Retinal pigment epithelial cell (primary cell): ENCODE measurements around the gene GPR35.

Experiments used
- DNase-seq: peaks from one replicate; pipeline ENCODE4 v3.0.0-alpha.2; 2010; ENCODE audit warnings: low read depth
- H3K4me3 ChIP-seq: 2 replicates; pipeline ENCODE4 v1.5.1; 2011; ENCODE audit warnings: mild to moderate bottlenecking, low read length, control low read depth, moderate library complexity
- CTCF ChIP-seq: conservative IDR thresholded peaks from 2 replicates; pipeline ENCODE4 v1.5.1; 2011; ENCODE audit warnings: low read depth, low read length, control low read depth, inconsistent platforms

GPR35 gene

GRCh38 chr2:240642806-240643092 lies 17.5 kb downstream of the GPR35 start:
- no peak overlapping the region for H3K4me3 ChIP-seq
- no peak for DNase-seq
- no peak for TF ChIP-seq CTCF

GRCh38 chr2:240643093-240643810 lies 18.0 kb downstream of the GPR35 start:
- TF ChIP-seq CTCF, result no peak
- H3K4me3 ChIP-seq, result no peak overlapping the region
- DNase-seq, result no peak

GRCh38 chr2:240643811-240644150 lies 18.5 kb downstream of the GPR35 start:
- no peak for TF ChIP-seq CTCF
- no peak overlapping the region for H3K4me3 ChIP-seq
- DNase-seq, result no peak

GRCh38 chr2:240644171-240644651 lies 18.9 kb downstream of the GPR35 start:
- H3K4me3 ChIP-seq, result no peak overlapping the region
- no peak for TF ChIP-seq CTCF
- no peak for DNase-seq

GRCh38 chr2:240644859-240645301 lies 19.6 kb downstream of the GPR35 start:
- no peak for DNase-seq
- no peak for TF ChIP-seq CTCF
- no peak overlapping the region for H3K4me3 ChIP-seq

- TF ChIP-seq CTCF, result no peak
- DNase-seq, result no peak
These were observed 20.1 kb downstream of the GPR35 start for GRCh38 chr2:240645346-240645745.

GRCh38 chr2:240645801-240646175 lies 20.5 kb downstream of the GPR35 start:
- H3K4me3 ChIP-seq, result no peak overlapping the region
- DNase-seq, result no peak
- no peak for TF ChIP-seq CTCF

More at GRCh38 chr2:240645346-240645745, 20.1 kb downstream of the GPR35 start:
- H3K4me3 ChIP-seq, result no peak overlapping the region
